Mesodermal cell (in vitro differentiated cells): ENCODE data around the gene EFCAB6.

Experiments
- H3K27ac ChIP-seq: 2 replicates; pipeline ENCODE4 v1.7.0; 2013; ENCODE audit warnings: mild to moderate bottlenecking, low read depth, low read length, moderate library complexity; ENCODE audit not compliant: severe bottlenecking
- H3K36me3 ChIP-seq: 2 replicates; pipeline ENCODE4 v1.7.1; 2013; ENCODE audit warnings: mild to moderate bottlenecking, low read length, moderate library complexity; ENCODE audit not compliant: control insufficient read depth, insufficient read depth
- H3K4me1 ChIP-seq: one replicate; pipeline ENCODE4 v1.7.1; 2013; ENCODE audit warnings: mild to moderate bottlenecking, low read length; ENCODE audit not compliant: insufficient read depth, control insufficient read depth, poor library complexity, severe bottlenecking
- H3K4me3 ChIP-seq: 2 replicates; pipeline ENCODE4 v1.7.0; 2013; ENCODE audit warnings: low read length, control low read depth, mild to moderate bottlenecking; ENCODE audit not compliant: insufficient read depth, poor library complexity, severe bottlenecking; ENCODE audit errors: extremely low read depth
- H3K9me3 ChIP-seq: 2 replicates; pipeline ENCODE4 v1.7.1; 2013; ENCODE audit warnings: mild to moderate bottlenecking, low read length, moderate library complexity; ENCODE audit not compliant: control insufficient read depth
- WGBS, 2 experiments: methylation state at CpG; one replicate each; pipeline ENCODE4 v1.1.5; 2013; ENCODE audit warnings: missing lambda C conversion rate in 2 of 2; ENCODE audit not compliant: insufficient coverage in 2 of 2; 5-methylcytosine and 5-hydroxymethylcytosine counted together

EFCAB6 gene

DNA sequence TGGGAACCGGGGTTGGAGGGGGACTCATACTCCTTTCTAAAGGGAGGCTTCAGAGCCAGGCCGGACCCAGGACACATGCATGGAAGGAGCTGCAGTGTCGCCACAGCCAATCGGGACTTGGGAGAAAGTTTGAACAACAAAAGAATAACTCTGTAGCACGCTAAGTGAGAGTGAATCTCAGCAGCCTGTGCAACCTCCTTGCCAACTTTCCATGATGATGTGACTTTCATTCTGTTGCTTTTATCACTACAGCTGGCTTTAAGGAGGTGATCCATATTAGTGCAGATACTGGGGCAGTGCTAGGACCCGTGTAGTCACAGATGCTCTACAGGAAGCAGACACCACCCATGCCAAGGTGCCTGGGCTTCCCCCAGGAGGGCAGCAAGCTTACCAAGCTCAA, 243.0 kb downstream of the EFCAB6 start:
- H3K4me1 ChIP-seq = no peaks in the 10 kb centered on the region
- no peak overlapping the region for H3K27ac ChIP-seq
- H3K4me3 ChIP-seq = no peak overlapping the region
- WGBS, 2 experiments = 92 to 94% methylated on average over 6 of the region's 6 CpGs
- no peaks in the 10 kb centered on the region for H3K9me3 ChIP-seq
- H3K36me3 ChIP-seq = no peaks in the 10 kb centered on the region

DNA sequence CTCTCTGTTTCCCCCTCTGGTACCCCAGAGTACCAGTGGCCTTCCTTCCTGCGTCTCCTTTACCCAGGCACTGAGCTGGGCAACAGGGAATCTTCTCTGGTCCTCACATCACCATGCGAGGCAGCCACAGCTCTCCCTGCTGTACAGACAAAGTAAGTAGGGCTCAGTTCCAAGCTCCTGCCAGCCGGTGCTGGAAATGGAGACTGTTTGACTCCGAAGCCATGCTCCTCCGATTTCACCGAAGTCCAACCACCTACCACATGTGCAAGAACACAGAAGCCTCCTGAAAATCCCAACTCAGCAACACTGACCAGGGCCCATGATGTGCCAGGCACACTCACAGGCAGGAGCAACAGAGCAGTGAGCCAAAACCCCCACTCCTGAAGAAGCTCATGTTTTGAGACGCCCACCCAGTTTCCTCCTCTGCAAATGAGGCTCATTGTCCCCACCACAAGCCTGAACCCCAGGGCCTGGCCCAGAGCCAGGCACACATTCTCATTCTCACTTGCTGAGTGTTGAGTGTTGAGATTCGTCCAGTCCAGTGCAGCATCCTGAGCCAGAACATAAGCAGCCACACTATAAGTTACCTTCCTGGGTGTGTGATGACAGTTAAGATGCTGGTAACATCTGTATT, 244.3 kb downstream of the EFCAB6 start:
- Histone ChIP-seq H3K9me3 (no peaks in the 10 kb centered on the region), H3K4me3 (no peak overlapping the region), H3K36me3 (no peaks in the 10 kb centered on the region), H3K4me1 (no peaks in the 10 kb centered on the region), H3K27ac (no peak overlapping the region)
- WGBS, 2 experiments = 91 to 94% methylated on average over 5 to 6 of the region's 8 CpGs

DNA sequence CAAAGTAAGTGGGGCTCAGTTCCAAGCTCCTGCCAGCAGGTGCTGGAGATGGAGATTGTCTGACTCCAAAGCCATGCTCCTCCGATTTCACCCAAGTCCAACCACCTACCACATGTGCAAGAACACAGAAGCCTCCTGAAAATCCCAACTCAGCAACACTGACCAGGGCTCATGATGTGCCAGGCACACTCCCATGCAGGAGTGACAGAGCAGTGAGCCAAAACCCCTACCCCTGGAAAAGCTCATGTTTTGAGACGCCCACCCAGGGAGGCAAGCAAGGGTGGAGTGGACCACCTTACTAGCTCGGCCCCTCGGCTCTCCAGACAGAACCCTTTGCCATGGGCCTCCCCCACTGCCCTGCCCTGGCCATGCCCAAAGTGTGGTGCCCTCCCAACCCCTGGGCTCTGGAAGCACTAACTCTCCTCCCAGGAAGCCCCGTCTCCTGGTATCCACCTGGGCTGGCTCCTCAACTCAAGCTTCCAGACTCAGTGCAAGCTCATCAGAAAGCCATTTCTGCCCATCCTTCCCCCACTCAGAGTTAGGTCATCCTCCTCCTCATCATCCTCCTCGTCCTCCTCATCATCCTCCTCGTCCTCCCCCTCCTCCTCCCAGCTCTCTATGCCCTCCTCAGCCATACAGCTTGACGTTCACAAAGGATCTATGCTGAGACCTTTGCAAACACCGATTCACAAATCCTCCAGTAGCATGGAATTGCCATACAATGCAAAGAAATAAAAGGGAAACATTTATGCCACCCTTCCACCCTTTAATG, 245.4 kb downstream of the EFCAB6 start:
- Histone ChIP-seq H3K9me3 (no peaks in the 10 kb centered on the region), H3K4me1 (no peaks in the 10 kb centered on the region), H3K27ac (no peak overlapping the region), H3K4me3 (no peak overlapping the region), H3K36me3 (no peaks in the 10 kb centered on the region)
- WGBS, 2 experiments = 87 to 95% methylated on average over 6 to 9 of the region's 9 CpGs

DNA sequence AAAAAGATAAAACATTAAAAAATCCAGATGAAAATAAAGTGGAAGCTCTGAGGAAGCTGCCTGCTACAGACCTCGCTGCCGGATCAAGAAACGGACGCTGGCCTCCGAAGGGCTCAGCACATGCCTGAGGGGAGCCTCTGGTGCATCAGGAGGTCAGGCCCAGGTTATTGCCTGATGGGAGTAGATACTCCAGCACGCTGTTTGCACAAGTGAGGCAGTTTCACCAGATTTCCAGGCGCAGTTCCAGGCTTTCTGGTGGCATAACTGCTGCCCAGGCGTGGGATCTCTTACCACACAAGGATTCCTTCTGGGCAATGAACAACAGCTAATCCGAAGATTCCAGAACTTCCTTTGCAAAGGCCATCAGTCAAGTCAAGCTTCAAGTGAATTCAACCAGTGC, 246.1 kb downstream of the EFCAB6 start:
- H3K36me3 ChIP-seq = no peaks in the 10 kb centered on the region
- H3K4me1 ChIP-seq = no peaks in the 10 kb centered on the region
- H3K27ac ChIP-seq = no peak overlapping the region
- H3K4me3 ChIP-seq = no peak overlapping the region
- no peaks in the 10 kb centered on the region for H3K9me3 ChIP-seq
- WGBS, 2 experiments = 88 to 94% methylated on average over 9 of the region's 9 CpGs

DNA sequence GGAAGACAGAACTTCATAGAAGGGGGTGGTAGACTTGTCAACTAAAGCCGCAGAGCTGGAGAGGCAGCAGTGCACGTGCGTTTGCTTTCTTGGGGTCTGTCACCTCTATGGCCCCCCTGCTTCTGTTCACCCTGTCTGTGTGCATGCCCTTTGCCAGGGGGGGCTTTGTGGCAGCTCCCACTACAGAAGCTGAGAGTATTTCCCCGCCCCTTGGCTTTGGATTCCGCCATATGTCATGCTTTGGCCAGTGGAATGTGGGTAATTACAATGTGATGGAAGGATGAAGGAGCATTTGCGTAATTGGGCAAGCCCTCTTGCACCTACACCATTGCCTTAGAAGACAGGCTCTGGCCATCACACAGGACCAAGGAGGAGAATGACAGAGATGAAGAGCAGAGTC, 247.2 kb downstream of the EFCAB6 start:
- WGBS, 2 experiments = 95 to 100% methylated on average over 4 to 6 of the region's 6 CpGs
- Histone ChIP-seq H3K9me3 (no peaks in the 10 kb centered on the region), H3K4me3 (no peak overlapping the region), H3K36me3 (no peaks in the 10 kb centered on the region), H3K27ac (no peak overlapping the region), H3K4me1 (no peaks in the 10 kb centered on the region)

DNA sequence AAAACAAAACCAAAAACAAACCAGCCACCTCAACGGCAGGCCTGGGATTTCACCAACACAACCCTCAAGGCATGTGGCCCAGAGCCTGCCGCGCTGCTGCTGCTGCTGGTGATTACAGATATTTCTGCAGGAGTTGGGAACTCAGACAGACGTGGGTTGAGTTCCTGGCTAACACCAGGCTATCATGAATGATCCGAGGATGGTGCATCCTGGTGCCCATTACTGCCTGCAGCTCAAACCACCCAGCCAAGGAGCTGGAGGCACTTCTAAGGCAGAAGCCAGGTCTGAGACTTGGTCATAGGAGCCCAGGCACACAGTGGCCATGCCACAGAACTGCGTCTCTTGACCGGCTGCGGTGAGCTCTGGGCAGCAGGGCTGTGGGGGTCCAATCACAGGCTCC, 248.5 kb downstream of the EFCAB6 start:
- no peaks in the 10 kb centered on the region for H3K36me3 ChIP-seq
- H3K4me1 ChIP-seq = no peaks in the 10 kb centered on the region
- 87 to 93% methylated on average over 4 to 7 of the region's 8 CpGs for WGBS, 2 experiments
- H3K27ac ChIP-seq = no peak overlapping the region
- H3K9me3 ChIP-seq = no peaks in the 10 kb centered on the region
- H3K4me3 ChIP-seq = no peak overlapping the region

DNA sequence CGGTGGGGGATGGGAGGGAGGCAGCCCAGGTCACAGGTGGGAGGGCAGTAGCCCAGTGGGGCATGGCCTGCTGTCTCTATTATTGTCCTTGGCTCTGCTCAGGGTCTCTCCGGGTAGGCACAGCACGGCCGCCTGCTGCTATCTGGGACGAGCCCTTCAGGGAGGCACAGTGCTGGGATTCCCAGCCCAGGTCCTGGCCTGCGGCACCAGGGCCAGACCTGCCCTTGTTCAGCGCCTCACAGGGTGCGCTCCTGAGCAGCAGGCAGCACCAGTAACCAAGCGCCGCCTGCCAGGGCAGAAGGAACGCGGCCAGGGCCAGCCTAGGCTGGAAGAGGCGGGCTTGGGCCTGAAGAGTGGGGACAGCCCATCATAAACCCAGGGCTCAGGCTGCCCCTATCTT, 249.3 kb downstream of the EFCAB6 start:
- H3K4me3 ChIP-seq = no peak overlapping the region
- H3K36me3 ChIP-seq = no peaks in the 10 kb centered on the region
- H3K9me3 ChIP-seq = no peaks in the 10 kb centered on the region
- WGBS, 2 experiments = 79 to 83% methylated on average over 12 to 13 of the region's 13 CpGs
- H3K27ac ChIP-seq = no peak overlapping the region
- H3K4me1 ChIP-seq = no peaks in the 10 kb centered on the region

DNA sequence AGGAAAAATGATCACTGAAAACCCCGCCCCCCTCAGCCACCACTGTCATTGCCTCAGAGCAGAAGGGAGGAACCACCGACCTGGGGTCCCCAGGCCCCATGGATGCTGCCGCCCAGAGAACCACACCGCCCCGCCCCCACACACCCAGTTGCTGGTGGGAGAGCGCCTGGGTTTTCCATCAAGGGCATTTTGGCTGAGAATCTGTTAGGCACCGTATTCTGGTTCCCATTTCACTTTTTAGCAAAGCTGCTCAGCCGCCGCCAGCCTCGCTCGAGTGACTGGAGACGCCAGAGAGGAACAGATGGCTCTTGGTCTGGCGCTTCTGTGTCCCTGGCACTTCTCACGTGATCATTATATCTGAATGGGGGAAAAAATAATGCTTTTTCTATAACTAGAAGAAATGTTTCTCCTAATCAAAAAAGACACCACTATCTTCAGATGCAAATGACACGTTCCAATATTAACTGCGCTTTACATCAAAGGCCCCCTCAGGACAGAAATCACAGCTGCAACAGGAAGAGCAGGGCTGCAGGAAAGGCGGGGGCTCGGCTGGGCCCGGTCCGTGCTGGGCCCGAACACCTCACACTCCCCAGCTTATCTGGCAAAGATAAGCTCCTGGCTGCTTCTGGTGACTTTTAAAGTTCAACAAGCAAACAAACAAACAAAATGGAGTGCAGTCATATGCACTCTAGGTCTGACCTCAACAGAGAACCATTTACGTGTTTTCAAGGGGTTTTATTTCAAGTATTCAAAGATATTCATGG, 250.5 kb downstream of the EFCAB6 start:
- Histone ChIP-seq H3K9me3 (no peaks in the 10 kb centered on the region), H3K27ac (peak overlapping the region; percentile 43), H3K4me3 (no peak overlapping the region), H3K36me3 (no peaks in the 10 kb centered on the region), H3K4me1 (no peaks in the 10 kb centered on the region)
- 68 to 82% methylated on average over 13 to 17 of the region's 22 CpGs for WGBS, 2 experiments

DNA sequence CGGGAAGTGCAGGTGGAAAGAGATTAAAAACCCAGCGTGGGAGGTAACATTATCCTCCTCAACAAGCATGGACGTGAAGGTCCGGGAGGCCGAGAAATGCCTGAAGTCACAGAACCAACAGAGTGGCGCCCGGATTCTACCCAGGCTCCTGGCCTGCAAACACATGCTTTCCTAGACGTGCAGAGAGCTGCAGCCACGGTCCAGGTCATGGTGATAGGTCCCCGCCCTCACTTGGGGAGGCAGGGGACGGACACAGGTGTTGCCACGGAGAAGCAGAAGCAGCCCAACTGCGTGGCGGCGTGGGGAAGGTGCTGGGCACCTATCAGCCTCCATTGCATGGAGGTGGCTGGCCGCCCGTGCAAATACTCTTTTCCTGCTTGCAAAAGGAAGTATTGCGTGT, 251.5 kb downstream of the EFCAB6 start:
- no peak overlapping the region for H3K27ac ChIP-seq

DNA sequence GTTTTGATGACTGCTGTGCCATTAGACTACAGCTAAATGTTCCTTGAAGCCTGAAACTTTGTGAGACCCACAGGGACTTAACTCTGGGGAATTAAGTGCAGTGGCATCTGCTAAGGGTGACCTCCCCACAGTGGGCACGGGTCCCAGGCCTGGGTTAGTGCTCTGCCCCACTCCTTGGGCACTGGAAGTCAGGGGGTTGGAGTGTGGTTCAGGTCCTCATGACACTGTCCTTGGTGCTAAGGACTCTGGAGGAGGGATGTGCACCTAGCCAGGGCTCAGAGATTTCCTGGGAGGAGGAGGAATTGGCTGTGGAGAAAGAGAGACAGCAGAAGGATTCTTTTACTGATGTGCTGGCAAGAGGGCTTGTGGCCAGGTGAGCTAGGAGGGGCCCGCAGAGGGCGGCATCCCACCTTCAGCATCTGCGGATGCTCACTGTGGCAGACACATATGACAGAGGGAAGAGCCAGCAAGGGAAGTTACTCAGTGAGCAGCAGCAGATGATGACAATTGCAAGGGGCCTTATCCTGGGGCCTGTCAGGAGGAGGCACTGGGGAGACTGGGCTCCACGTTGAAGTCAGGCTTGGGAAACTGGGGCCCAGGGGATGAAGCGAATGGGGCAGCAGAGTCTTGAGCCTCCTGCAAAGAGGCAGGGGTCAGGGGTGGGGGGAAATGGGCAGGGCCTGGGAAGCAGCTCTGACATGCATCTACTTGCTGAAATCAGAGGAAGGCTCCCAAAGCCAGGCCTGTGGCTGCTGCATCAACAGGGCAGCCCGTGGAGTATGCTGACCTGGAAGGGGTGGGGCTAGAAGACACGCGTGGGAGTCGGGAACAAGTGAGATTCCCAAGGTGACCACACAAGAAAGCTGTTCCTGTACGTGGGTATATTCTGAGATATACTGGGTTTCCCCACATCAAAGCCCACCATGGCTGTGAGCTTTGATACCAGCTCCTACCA, 256.3 kb downstream of the EFCAB6 start:
- H3K27ac ChIP-seq = no peak overlapping the region
- no peak overlapping the region for H3K4me3 ChIP-seq
- no peaks in the 10 kb centered on the region for H3K36me3 ChIP-seq
- H3K4me1 ChIP-seq = no peaks in the 10 kb centered on the region
- WGBS, 2 experiments = 83 to 84% methylated on average over 9 to 11 of the region's 11 CpGs
- no peaks in the 10 kb centered on the region for H3K9me3 ChIP-seq

More for the DNA sequence above, 251.5 kb downstream of the EFCAB6 start:
- Histone ChIP-seq H3K4me1 (no peaks in the 10 kb centered on the region), H3K9me3 (no peaks in the 10 kb centered on the region), H3K36me3 (no peaks in the 10 kb centered on the region), H3K4me3 (no peak overlapping the region)
- 84 to 86% methylated on average over 16 to 17 of the region's 18 CpGs for WGBS, 2 experiments
